Hematopoietic multipotent progenitor cell treated with erythropoietin and hydrocortisone succinate and interleukin-3 and kit ligand, for 15 days (in vitro differentiated cells): Measurements from ENCODE around the gene OR2AE1.
"Not testable (repeated sequence)": the region's sequence is repeated elsewhere in the genome, so short reads cannot be mapped to it uniquely, and the experiment has no call there.

ENCODE experiments used
- DNase-seq: peaks from one replicate; pipeline ENCODE4 v3.0.0-alpha.2; 2015; ENCODE audit warnings: low spot score

The OR2AE1 gene, protein sequence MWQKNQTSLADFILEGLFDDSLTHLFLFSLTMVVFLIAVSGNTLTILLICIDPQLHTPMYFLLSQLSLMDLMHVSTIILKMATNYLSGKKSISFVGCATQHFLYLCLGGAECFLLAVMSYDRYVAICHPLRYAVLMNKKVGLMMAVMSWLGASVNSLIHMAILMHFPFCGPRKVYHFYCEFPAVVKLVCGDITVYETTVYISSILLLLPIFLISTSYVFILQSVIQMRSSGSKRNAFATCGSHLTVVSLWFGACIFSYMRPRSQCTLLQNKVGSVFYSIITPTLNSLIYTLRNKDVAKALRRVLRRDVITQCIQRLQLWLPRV

DNA sequence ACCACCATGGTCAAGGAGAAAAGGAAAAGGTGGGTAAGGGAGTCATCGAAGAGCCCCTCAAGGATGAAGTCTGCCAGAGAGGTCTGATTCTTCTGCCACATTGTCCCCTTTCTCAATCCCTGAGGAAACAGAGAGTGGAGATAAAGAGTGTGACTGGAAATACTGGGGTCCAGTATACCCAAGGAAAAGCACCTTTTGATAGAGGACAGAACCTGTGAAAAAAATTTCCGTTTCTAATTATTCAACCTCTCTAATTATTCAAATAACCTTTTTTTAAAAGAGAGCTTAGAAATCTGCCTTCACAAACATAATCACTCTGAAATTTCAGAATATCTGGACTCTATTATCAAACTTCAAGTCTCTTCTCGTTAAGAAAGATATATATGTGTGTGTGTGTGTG, at the start of gene OR2AE1:
TSS of gene OR2AE1 (minus strand) at position 101 of the 400 bp plus-strand sequence. CDS start at position 101, 0 bp downstream.
- DNase-seq: no peak

DNA sequence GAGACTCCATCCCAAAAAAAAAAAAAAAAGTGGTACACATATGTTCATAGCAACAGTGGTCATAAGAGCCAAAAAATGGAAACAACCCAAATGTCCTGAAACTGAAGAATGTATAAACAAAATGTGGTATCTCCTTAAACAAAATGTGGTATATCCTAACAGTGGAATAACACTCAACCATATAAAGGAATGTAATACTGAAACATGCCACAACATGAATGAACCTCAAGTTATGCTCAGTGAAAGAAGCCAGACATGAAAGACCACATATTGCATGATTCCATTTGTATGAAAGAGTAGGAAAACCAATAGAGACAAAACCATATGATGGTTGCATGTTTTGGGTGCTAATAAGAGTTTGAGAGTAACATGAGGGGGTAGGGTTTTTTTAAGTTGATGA, 49.5 kb upstream of the OR2AE1 start:
- no peak for DNase-seq

DNA sequence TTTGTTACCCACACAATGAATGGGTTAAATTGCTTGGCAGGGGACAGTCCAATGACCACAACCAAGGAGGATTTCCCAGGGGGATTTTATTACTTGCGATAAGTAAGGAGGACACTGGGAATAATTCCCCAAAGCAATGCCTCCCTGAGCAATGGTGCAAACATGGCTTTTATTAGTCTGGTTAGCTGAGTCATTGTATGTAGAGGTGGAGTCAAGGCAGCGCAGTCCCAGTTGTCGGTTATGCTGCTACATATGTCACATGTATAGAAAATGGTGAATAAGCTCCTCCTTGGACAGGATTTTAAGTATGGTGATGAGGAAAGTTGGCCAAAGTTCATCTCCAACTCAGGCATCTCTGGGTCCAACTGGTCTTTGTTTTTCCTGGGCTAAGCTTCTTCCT, 46.4 kb upstream of the OR2AE1 start:
- no peak for DNase-seq

DNA sequence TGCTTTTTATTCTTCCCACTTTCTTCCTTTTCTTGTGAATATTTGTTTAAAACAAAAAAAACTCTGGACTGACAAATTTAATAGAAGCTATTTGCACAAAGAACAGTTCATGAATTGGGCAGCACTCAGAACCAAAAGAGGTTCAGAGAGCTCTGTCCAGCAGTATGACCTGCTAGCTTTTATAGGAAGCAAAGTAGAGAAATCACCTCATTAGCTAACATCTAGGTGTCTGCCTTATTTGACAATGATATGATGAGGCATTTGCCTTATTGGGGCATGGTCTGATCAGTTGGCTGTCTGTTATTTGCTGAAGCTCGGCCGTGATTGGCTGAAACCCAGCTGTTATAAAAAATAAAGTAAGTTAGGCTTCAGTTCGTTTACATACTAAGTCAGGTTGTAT, 43.3 kb upstream of the OR2AE1 start:
- DNase-seq: no peak

DNA sequence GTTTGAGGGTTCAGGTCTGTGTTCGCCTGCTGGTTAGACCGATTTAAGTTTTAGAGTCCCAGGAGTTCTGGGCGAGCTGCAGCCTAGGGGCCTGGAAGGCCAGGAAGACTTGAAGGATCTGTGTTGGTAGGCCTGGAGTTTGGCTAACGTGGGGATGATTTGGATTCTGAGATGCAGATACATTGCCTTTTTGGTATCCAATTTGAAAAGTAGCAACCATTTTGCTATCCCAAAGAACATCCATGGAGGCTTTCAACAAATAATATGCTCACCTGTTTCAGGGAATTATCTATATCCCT, 42.9 kb upstream of the OR2AE1 start:
- no peak for DNase-seq

DNA sequence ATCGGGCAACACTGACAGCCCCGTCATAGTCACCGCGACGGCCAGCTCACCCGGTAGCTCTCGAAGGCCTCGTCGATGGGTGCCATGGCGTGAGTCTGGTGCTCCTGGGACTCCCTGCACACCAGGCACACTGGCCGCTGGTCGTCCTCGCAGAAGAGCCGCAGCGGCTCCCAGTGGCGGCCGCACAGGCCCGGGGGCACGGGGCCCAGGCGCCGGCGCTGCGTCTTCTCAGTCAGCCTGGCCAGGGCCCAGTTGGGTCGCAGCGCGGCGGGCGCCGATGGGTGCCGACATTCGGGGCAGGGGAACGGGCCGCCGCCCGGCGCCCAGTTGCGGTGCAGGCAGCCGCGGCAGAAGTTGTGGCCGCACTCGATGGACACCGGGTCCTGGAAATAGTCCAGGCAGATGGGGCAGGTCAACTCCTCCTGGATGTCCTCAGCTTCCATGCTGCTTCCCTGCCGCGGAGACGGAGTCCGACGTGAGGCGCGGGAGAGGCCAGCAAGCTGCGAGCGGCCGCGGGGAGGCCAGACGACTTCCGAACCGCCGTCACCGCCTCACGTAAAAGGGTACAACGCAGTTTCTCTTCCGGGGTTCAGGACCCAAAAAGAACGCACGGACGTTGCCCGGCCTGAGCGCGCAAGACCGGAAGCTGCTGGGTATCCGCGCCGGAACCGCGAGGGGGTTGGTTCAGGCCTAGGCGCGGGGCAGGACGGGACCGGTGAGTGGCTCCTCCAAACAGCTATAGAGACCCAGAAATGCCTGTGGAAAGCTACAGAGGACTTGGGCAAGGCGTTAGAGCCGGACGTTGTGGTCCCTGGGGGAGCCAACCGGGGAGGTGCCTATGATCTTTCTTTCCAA, 42.4 kb upstream of the OR2AE1 start, which contains the start of gene TRIM4:
TSS of gene TRIM4 (minus strand) at position 572 of the 855 bp plus-strand sequence. CDS start at position 443, 129 bp downstream.
- peak; percentile 85 for DNase-seq

DNA sequence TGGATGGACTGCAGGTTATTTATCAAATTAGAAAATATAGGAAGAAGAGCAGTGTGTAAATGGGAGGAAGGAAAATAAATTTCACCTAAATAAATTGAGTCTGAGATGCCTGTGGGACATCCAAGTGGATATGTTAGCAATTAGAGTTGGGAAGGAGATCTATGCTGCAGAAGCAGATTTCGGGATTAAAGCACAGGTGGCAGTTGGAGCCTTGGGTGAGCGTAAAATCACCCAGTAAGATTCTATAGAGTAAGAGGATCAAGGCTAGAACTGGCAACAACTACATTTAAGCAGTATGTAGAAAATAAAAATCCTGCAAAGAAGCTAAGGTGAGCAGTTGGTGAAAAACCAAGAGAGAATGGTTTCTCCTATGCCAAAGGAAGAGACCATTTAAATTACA, 34.1 kb upstream of the OR2AE1 start:
- DNase-seq: no peak

DNA sequence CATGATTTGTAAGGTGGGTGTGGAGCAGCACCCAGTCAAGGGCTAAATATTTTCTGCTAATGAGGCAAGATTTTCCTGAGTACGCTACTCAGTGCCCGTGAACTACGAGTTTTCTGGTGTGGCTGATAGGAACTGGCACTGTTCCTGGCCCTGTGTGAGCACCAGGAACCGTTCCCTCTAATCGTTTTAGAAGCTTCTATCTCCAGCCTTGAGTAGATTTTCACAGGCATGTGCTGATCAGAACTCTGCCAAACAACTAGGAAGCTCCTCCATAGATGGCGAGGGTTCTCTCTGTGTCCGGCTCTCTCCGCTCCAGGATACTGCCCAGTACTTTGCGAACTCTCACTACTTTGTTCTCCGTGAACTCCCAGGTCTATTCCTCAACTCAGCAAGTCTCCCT, 24.7 kb upstream of the OR2AE1 start:
- DNase-seq: no peak

DNA sequence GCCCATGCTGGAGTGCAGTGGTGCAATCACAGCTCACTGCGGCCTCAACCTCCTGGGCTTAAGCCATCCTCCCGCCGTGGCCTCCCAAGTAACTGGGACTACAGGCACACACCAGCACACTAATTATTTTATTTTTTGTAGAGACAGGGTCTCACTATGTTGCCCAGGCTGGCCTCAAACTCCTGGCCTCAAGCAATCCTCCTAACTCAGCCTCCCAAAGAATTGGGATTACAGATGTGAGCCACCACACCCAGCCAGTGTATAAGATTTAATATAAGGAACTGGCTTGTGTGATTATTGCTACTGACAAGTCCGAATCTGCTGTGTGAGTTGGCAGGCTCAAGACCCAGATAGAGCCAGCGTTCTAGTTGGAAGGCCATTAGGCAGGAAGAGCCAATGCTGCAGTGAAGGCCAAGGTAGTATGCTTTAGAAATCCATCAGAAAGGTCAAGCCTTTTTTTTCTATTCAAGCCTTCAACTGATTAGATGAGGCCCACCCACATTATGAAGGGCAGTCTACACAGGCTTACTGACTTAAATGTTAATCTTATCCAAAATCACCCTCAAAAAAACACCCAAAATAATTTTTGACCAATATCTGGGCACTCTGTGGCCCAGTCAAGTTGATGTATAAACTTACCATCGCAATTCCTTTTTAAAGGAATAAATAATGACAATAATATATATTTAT, 23.1 kb upstream of the OR2AE1 start:
- no peak for DNase-seq

DNA sequence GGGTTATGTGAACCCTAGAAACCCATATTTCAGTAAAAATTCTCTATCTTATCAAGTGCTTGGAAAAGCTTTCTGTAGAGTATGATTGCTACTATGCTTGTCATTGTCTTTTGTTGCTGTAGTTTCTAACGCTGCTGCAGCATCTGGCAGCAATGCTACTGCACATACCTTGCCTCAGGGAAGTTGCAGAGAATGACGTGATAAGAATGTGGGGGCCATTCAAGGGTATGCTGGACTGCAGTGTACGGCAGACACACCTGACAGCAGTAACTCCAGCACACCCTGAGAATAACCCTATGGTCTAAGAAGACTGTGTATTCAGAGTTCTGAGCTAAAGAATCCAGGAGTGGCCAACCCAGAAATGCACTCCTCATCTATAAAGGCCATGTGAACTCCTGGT, 22.0 kb upstream of the OR2AE1 start:
- DNase-seq: no peak

DNA sequence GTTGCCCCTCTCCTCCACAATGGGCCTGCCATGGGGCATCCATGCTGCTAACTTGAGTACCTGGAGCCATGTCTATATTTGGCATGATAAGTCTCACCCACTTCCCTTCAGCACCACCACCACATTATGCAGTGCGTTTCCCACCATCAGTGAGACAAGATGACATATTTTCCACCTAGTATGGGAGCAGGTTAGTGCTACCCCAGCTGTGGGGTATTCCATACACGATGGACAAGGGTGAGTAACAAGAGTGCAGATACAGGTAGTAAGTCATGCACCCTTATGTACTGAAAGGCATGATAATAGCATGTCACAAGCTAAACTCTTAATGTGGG, 21.2 kb upstream of the OR2AE1 start:
- DNase-seq: no peak

DNA sequence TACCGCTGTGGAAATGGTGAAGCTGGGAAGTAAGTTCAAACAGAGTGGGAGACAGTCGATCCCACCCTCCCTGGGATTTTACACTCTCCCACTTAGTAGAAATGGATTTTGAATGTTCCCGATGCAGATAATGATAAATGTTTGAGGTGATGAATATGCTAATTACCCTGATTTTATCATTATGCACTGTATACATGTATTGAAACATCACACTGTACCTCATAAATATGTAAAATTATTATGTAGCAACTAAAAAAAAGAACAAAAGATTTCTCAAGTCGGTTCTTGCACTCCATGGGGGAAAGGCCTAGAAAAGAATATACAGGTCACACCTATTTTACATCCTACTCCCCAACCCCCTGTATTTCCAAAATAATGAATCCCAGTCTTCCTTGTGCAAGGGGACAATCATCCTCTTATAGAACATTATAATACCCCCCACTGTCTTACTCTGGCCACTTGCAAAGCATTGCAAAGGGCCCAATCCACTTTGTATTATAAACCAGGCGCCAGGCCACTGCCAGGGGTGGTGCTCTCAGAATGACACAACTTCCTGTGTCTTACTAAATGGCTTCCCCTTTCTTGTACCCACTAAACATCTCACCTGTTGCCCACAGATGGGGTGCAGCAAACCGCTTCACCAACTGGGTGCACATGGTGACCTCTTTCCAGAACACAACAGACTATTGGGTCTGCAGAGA, 20.6 kb upstream of the OR2AE1 start:
- no peak for DNase-seq

DNA sequence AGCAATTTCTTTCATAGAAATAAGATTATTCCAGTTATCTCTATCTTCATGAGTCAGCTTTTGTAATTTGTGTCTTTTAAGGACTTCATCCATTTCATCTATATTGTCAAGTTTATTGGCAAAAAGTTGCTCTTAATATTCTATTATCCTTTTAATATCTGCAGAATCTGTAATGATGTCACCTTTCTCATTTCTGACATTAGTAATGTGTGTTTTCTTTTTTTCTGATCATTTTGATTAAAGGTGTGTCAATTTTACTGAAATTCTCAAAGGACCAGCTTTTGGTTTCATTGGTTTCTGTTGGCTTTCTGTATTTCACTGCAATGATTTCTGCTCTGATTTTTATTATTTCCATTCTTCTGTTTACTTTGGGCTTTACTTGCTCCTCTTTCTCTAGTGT, 17.9 kb upstream of the OR2AE1 start:
- DNase-seq: no peak

DNA sequence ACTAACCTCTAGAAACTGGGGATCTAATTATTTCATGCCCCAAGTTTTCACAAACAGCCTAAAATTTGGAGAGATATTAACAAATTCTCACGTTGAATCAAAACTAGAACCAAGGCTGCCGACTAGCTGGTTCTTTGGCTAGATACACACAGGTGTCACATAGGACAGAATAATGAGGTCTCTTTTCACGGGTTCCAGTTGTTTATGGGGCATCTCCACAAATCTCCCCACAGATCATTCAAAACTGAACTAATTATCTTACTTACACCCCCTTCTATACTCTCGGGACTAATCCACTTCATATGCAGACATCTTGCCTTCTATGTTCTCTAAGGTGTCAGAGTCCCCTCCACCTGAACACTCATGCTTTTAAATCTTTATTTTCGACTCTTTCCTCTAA, 16.4 kb upstream of the OR2AE1 start:
- DNase-seq: no peak

DNA sequence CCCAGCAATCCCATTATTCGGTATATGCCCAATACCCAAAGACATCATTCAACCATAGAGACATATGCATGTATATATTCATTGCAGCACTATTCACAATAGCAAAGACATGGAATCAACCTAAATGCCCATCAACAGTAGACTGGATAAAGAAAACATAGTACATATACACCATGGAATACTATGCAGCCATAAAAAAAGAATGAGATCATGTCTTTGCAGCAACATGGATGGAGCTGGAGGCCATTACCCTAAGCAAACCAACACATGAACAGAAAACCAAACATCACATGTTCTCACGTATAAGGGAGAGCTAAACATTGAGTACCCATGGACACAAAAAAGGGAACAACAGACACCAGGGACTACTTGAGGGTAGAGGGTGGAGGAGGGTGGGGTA, 13.5 kb upstream of the OR2AE1 start:
- DNase-seq: not testable (repeated sequence)

DNA sequence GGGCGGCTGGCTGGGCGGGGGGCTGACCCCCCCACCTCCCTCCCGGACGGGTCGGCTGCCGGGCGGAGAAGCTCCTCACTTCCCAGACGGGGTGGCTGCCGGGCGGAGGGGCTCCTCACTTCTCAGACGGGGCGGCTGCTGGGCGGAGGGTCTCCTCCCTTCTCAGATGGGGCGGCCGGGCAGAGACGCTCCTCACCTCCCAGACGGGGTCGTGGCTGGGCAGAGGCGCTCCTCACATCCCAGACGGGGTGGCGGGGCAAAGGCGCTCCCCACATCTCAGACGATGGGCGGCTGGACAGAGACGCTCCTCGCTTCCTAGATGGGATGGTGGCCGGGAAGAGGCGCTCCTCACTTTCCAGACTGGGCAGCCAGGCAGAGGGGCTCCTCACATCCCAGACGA, 11.5 kb upstream of the OR2AE1 start:
- DNase-seq: not testable (repeated sequence)

DNA sequence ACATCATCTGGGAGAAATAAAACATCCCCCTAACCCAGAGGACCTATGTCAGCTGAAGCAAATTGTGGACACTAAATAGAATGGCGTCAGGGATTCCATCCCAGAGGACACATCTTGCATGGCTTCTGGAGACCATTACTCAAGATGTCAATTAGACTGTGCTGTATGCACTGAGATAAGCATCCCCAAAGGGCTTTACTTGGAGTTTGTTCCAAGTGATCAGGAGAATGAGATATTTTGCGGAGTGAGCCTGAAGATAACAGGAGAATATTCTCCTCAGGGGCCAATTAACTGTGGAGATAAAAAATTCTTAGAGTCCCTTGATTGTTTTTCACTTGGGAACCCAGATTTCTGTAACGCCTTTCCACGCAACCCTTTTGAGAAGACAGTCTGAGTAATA, 4.5 kb upstream of the OR2AE1 start:
- no peak for DNase-seq

DNA sequence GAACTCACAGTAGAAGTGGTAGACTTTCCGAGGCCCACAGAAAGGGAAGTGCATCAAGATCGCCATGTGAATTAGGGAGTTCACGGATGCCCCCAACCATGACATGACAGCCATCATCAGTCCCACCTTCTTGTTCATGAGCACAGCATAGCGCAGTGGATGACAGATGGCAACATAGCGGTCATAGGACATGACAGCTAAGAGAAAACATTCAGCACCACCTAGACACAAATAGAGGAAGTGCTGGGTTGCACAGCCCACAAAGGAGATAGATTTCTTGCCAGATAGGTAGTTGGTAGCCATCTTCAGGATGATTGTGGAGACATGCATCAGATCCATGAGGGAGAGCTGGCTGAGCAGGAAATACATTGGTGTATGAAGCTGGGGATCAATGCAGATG, 342 bp downstream of the OR2AE1 start:
- no peak for DNase-seq

DNA sequence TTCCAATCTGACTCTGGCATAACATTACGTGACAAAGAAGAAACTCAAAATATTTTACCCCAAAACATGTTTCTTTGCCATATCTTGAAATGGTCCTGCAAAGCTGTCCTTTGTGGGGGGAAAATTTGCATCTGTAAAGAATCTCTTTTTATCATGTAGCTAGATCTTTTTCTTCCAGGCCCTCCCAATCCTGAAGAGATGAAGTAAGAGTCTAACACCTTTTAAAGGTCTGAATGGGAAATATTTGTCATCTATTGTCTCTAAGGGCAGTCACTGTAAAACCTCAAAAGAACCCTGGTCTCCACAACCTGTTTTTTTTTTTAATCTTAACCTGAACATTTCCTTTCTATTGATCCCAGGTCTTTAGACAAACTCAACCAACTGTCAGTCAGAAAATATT, 8.6 kb downstream of the OR2AE1 start:
- DNase-seq: no peak

DNA sequence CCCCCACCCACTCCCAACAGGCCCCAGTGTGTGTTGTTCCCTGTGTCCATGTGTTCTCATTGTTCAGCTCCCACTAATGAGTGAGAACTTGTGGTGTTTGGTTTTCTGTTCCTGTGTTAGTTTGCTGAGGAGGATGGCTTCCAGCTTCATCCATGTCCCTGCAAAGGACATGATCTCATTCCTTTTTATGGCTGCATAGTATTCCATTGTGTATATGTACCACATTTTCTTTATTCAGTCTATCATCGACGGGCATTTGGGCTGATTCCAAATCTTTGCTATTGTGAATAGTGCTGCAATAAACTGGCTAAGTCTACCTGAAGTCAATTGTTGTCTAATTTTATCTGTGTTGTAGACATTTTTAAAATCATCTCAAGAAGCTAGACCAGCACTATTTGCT, 9.4 kb downstream of the OR2AE1 start:
- DNase-seq: not testable (repeated sequence)

DNA sequence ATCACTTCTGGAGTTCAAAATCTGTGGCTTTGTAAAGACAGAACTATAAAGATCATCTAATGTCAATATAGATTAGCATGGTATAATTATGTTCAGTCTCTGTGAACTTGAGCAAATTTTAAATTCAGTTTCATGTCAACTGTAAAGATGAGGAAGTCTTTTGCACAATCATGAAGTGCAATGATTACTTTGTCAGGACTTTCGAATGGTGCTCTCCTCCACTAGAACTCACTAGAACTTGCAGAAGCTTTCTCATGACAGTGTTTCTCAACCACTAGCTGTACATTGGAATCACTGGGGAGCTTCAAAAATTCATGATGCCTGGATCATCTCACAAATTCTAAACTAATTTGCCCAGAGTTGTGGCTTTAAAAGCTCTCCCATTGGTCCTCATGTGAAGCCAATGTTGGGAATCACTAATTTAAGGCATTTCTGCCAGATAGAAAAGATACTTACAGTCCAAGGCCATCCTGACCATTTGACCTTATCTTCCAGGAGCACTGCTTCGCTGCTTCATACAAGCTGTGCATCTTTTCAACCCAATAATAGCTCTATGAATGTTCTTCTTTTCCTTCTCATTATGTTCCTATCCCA, 12.9 kb downstream of the OR2AE1 start:
- no peak for DNase-seq
